GM19372 (cell line): ENCODE measurements around the gene FKBP8.

Source experiments
- ATAC-seq: cut with Tn5 transposase; IDR thresholded peaks from one replicate; pipeline ENCODE4 v1.9.1; 2021; ENCODE audit warnings: mild to moderate bottlenecking, low read depth, moderate library complexity; ENCODE audit not compliant: unreplicated experiment

FKBP8 gene

DNA sequence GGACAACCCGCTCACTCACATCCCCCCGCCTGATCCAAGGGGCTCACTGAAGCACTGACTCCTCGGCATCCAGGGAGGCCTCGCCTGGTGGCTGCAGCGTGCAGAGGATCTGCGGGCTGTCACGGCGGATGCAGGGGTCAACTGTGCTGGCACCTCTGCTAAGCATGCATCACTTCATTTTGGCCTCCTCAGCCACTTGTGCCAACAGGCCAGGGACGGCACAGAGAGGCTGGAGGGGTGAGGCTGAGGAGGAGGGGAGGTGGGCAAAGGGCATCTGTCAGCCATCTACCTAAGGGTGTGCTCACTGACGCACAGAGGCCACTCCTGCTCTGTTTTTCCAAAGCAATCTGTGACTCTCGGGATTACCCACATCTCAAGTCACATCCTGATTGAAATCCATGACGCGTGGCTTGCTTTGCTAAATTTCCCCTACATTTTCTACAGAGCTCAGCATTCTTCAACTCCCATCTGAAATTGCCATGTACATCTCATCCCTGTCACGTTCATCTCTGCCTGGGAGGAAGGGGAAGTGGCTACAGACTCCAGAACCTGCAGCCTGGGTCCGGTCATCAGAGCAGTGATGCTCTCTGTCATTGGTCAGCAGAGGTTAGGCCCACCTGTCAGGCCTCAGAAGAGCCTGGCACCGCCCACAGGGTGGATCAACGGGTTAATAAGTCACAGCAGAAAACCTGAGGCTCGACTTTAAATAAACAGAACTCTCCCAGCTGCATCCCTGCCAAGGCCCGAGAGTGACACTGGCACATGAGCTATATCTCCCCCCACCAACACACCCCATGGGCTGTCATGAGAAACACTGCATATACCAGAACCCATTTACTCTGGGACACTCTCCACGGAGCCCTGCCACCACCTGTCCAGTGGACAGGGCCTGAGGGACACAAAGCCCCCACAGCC is 39.1 kb downstream of the FKBP8 start:
- no peak for ATAC-seq

GRCh38 chr19:18503337-18503970 is 39.9 kb downstream of the FKBP8 start:
- no peak for ATAC-seq

DNA sequence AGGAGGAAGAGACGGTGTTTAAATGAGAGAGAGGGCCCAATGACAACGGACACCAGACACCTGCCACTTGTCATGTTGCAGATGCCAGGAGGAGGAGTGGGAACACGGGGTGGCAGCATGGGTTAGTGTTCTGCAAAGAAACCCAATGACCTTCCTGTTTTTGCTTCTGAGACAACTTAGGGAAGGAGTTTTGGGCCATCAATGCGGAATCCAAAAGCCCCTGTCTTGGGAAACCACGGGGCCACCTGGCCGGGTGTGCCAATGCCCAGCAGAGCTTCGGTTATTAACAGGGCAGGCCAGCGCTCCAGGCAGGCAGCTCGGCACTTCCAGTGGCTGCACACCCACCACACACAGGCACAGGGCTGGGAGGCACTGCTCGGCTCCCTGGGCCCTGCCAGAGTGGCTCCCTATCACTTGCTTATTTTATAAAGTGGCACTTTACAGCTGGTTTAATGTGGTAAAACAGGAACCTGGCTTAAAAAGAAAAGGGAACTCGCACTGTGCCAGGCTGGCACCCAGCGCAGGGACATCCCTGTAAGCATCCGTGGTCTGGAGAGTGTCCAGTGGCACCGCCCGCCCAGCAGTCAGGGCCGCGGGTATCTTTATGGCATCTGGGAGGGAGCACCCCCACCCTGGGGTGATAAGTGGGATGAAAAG is 40.6 kb downstream of the FKBP8 start:
- ATAC-seq, result no peak

GRCh38 chr19:18502246-18502637 is 41.1 kb downstream of the FKBP8 start:
- no peak for ATAC-seq

GRCh38 chr19:18501832-18502231 is 41.5 kb downstream of the FKBP8 start:
- ATAC-seq, result no peak

- no peak for ATAC-seq
These were observed 42.0 kb downstream of the FKBP8 start for GRCh38 chr19:18501351-18501750.

GRCh38 chr19:18500799-18501198 is 42.6 kb downstream of the FKBP8 start:
- ATAC-seq, result no peak

DNA sequence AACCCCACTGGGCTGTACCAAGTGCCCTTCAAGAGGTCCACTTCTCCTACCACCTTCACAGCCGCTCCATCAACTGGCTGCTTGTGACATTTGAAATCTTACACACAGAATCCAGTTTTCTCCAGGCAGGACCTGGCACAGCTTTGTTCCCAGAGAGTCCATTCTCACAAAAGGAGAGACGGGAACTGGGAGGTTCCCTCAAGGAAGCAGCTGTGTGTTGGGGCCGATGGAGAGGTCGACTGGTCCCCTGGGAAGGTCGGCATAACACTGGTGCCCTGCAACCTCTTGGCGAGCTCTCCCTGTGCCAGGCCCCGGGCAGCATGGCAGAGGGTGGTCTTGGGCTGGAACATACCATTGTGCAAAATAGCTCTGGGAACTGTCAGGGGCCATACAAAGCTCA is 43.0 kb downstream of the FKBP8 start:
- no peak for ATAC-seq

- no peak for ATAC-seq
These were observed 44.2 kb downstream of the FKBP8 start for GRCh38 chr19:18499055-18499775.

- ATAC-seq, result no peak
These were observed 46.5 kb downstream of the FKBP8 start for GRCh38 chr19:18496980-18497256.

DNA sequence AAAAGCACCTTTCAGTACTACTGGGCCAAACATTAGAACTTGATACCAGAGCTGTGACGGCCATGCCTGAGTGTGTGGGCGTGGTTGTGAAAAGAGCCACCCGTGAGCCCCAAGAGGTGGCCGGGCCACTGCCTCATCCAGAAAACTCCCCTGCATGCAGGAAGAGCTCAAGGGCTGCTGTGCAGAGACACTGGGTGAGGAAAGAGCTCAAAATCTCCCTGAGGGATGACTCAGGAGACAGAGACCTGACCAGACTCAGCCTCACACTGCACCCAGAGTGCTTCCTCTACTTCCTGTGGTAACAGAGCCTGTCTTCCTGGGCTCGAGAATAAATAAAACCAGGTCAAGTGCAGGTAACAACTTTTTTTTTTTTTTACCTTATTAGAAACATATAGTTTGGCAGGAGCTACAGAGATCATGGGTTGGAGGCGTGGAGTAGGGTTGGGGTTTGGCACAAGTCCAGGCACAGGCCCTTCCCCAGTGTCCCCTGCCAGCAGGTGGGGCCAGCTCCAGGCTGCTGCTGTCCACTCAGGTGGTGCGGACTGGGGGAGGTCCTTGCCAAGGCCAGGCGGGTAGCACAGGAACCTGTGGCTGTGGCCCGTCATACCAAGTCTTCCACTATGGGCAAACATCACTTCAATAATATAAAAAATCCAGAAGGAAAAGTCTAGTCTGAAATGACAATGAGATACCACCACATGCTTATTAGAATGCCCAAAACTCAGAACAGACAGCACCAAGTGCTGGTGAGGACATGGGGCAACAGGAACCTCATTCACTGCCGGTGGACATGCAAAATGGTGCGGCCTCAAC is 47.0 kb downstream of the FKBP8 start:
- no peak for ATAC-seq

GRCh38 chr19:18495204-18495911 is 48.0 kb downstream of the FKBP8 start:
- ATAC-seq, result no peak

DNA sequence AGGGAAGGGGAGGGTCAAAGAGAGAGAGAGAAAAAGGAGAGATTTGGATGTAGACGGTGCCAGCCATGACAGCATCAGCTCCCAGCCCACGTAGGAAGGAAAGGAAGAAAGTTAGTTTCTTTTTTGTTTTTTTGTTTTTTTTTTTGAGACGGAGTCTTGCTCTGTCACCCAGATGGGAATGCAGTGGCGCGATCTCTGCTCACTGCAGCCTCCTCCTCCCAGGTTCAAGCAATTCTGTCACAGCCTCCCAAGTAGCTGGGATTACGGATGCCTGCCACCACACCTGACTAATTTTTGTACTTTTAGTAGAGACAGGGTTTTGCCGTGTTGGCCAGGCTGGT is 49.1 kb downstream of the FKBP8 start:
- no peak for ATAC-seq

DNA sequence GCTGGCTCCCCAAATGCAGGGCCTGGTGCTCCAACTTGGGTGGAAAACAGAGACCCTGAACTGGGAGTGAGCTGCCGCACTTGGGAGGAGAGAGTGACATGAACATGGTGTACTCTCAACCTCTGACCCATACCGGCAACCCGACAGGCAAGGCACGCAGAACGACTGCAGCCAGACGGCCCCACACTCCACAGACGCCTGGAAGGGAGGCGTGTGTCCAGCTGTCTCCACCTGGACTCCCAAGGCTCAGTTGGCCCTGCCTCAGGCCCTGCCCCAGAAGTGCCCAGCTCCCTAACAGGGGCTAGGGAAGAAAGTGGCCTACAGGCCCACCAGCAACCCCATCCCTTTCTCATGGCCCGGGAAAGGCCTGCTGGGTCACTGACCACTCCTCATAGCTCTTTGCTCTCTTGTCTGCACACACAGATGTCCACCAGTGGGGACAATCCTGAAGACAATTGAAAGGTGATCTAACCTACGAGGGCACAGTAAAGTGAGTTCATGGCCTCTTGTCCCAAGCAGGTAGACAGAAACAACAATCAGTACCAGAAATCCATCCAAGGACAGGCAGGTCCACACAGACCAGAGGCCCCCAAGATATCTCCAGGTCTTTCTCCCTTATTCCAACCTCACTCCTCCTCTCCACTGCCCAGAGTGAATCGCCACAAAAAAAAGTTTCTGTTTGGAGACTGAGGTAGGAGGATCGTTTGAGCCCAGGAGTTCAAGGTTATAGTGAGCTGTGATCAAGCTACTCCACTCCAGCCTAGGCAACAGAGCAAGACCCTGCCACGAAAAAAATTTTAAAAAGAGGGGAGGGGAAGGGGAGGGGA is 49.7 kb downstream of the FKBP8 start:
- no peak for ATAC-seq

GRCh38 chr19:18491995-18492953 is 51.1 kb downstream of the FKBP8 start:
- ATAC-seq, result no peak

GRCh38 chr19:18490728-18491127 is 52.6 kb downstream of the FKBP8 start:
- ATAC-seq, result no peak

DNA sequence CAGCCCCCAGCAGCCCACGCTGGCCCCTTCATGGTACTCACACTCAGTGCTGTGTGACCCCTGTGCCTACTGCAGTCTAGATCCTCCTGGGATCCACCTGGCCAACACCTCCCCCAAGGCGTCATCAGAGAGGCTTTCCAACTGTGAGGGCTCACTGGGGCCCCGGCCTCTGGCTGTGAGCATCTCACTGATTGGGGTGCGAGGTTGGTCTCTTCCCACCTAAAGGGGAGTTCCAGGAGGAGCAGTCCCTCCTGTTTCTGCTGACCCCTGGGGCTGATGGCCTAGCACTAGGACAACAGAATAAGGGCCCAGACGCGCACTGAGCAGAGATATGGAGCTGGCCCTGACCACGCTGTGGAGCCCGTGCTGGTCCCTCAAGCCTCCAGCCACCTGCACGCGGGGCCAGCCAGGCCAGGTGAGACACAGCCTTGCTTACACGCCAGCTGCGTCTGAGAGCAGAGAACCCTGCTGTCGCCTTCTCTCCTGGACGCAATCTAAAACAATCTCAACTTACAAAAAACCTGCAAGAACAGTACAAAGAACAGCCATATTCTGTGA is 53.7 kb downstream of the FKBP8 start:
- no peak for ATAC-seq
